NCI-H2107 (cell line): ENCODE results near the gene FAM210B.
"Not testable (repeated sequence)": the region's sequence is repeated elsewhere in the genome, so short reads cannot be mapped to it uniquely, and the experiment has no call there.

ENCODE experiments used
- DNase-seq: peaks from one replicate; lab custom pipeline; 2025; lab: John Stamatoyannopoulos, UW

The FAM210B gene

DNA sequence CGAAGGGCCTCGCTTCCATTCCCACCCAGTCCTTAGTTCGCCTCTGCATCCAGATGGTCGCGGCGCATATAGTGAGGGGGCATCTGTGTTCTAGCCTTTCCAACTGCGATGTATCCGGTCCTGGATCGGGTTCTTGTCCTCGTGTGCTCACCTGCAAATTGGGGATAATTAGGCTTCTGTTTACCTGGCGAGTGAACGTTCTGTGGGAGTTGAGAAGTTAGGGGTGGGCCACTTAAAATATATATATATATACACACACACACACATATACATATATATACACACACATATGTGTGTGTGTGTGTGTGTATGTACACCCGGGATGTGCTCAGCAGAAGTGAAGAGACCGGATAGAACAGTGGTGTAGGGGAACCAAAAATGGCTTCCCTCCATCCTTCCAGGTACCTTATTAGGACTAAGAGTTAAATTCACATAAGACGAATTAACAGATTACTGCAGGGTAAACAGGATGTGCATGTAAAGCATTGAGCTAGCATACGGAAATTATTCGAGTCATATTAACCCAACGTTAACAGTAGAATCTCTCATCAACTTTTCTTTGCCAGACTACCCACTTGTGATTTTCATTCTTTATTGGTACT, 34.2 kb downstream of the FAM210B start:
- DNase-seq = no peak

DNA sequence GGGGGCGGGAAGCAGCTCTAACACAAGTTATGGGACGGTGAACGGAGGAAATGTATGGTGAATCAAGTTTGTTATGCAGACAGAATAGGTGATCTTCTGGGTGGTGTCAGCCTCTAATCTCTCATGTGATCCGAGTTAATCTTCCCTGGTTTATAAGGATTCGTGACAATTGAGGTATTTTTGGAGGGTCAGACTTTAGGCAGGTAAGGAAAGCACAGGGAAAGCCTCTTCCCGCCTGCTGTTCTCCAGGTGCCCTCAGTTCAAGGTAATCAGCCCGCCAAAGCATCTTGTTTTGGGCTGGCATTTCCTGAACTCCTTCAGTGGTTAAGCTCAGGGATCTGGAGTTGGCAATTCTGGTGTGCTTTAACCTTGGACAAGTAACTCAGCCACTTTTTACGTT, 34.9 kb downstream of the FAM210B start:
- DNase-seq = no peak

DNA sequence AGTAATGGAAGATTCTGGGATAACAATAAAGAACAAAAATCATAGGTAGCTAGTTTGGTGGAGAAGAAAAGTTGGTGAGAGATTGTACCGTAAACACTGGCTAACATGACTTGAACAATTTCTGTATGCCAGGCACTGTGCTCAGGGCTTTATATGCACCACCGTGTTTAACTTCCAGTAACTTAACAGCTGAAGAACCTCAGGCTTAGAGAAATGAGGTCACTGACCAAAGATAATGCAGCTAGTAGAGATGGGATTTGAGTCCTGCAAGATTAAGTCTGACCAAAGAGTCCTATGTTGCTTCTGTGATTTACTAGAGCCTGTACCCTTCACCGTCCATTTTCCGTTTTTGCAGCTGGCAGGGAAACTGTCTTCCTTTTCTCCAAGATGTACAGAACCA, 36.4 kb downstream of the FAM210B start:
- no peak for DNase-seq

DNA sequence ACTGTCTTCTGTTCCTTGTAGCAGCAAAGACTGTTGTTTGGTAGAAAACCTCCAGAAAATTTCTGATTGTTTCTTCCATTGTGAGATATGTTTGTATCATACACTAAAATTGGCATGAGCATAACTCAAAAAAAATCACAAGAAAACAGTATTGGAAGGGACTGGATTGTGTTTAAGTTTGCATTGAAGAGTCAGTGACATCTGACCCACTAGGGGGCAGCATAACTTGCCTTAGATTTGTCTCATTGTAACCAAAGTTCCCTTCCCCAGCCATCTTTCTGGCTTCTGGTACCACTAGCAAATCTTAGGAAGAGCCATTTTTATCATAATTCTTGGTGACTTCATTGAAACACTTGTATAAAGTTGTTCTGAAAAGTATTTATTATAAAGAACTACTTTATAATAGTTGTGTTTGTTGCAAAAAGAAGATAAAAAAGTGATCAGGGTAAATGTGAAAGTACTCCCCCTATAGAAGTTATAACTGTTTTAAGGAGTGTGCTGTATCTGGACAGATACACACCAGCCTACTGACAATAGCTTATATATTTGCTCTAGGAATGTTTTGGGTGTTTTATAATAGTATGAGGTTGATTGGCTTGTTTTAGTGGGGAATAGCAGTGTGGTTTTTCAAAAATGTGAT, 41.3 kb downstream of the FAM210B start:
- DNase-seq = peak; percentile 23

DNA sequence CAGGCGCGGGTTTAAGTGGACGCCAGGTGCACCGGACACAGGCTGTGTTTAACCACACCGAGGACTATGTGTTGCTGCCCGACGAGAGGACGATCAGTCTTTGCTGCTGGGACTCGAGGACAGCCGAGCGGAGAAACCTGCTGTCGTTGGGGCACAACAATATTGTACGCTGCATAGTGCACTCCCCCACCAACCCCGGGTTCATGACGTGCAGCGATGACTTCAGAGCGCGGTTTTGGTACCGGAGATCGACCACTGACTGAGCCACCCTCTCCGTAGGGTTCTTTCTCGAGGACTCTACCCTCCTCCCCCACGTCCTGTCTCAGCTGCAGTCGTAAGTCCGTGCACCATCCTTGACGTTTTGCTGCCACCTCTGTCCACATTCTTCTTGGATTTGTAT, 44.7 kb downstream of the FAM210B start:
- no peak for DNase-seq

DNA sequence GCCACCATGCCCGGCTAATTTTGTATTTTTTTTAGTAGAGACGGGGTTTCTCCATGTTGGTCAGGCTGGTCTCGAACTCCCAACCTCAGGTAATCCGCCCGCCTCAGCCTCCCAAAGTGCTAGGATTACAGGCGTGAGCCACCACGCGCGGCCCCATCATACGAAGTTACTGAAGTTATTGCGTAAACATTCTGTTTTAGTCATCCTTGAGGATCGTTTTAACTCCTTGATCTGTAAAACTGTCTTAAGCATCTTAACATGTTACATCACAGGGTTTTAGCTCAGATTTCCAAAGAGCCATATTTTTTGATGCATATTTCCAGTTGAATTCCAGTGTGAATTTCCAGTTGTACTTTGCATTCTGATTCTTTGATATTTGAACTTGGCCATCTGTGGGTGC, 46.6 kb downstream of the FAM210B start:
- not testable (repeated sequence) for DNase-seq

DNA sequence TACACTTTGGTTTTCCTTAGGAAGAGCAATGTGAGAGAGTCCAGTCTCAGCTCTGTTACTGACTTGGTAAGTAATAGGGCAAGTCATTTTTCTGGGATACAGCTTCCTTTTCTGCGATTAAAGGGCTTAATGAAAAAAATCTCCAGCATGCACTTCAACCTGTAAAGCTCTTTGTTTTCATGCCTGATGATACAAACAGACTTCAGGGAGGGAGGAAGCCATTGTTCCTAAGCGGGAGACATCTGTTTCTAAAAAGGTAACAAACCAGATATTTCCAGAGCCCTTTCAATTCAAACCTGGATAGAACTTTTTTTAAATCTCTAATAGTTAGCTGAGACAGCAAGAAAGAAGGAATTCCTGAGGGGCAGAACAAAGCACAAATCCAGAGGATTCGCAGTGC, 48.1 kb downstream of the FAM210B start:
- DNase-seq = no peak

DNA sequence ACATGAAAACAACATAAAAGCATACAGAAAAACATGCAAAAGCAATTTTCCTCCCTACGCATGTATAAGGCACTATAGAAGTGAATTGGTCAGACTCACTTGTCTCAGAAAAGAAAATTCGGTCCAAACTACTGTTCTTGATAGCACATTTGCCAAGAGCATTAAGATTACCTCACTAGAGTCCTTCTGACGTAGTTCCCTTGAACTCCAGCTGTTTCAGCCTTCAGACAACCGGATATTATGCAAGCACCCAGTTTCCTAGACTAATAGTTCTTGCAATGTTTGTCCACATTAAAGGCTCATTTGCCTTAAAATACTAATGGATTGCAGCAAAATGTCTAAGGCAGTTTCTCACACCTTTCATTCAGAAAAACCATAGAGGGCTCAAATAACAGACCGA, 50.7 kb downstream of the FAM210B start:
- no peak for DNase-seq

DNA sequence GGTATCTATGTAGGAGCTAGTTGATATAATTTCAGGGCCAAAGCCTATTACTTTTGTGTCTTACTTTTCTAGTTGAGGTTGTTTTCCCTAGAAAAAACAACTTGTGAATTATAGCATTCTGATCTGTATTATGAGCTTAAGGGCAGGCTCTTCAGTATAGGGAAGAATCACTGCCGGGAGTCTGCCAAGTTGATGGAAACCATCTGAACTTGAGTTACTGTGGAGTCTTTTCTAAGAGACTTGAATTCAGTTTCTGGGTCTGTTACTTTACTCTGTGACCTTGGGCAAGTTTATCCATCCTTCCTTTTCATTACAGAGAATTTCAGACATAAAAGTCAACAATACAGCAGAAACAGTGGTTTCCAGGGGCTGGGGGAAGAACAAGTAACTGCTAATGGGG, 51.2 kb downstream of the FAM210B start:
- DNase-seq = no peak

DNA sequence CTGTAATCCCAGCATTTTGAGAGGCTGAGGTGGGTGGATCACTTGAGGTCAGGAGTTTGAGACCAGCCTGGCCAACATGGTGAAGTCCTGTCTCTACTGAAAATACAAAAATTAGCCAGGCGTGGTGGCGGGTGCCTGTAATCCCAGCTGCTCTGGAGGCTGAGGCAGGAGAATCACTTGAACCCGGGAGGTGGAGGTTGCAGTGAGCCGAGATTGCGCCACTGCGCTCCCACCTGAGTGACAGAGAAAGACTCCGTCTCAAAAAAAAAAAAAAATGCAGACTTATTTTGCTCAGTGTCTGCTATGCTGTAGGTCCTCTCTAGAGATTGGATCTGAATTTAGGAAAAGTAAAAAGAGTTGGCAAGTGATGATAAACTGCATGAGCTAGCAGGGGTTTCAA, 52.5 kb downstream of the FAM210B start:
- DNase-seq = not testable (repeated sequence)

DNA sequence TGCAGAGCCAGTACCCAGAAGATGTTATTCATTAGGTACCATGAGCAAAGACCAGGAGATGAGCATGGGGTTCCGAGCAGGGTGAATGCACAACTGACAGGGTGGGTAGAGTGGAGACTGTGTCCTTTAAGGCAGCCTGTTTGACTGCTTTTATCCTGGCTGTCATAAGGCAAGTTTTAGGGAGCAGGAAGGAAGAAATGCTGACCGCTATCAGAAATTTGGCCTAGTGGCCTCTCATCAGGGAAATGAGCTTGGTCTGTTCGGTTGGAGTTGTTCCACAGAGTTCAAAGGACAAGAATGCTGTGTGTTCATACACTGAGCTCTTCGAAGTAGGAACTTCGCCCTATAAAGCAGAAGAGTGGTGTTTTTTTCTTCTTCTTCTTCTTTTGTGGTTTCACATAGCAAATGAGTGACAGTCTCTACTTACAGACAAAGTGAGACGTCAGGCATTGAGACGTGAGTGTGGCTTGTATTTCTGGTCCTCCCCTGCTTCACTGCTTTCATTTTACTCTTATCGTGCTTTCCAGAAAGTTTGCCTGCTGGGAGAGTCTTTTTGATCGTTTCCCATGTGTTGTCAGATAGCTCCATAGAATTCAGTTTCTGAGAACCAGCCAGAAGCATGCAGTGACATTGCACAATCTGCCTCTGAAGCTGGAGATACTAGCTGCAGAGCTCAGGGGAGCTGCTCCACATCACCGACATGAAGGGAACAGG, 53.1 kb downstream of the FAM210B start, which contains the start of gene CASS4:
Gene CASS4, plus strand, starts transcription at position 502 of the 714 bp plus-strand sequence. Its CDS starts 199 bp downstream, at position 701.
- DNase-seq = no peak

DNA sequence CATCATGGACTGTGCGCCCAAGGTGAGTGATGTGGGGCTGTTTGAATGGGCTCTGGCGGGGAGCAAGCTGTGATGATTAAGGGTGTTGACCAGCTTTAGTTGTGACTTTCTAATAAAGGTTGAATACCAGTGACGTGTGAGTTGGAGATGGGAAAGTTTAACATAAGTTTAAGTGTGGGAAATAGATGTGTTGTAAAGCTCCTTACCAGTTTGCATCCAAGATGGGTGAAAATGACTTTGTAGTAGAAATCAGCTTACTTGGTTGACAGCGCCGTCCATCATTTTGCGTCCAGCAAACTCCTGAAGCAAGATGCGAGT, 53.7 kb downstream of the FAM210B start:
- DNase-seq = no peak

DNA sequence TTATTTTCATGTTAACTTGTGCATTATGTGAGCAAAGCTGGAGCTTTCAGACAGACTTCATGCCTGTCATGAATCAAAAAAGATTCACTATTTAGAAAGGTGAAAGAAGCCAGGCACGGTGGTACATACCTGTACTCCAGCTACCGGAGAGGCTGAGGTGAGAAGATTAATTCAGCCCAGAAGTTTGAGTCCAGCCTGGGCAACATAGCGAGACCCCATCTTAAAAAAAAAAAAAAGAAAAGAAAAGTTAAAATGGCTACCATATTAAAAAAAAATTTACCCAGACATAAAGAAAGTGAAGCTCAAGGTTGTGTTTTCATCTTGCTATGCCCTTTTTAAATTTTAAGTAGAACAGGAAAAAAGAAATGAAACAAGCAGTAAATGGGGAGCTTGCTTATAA, 54.2 kb downstream of the FAM210B start:
- DNase-seq = no peak

DNA sequence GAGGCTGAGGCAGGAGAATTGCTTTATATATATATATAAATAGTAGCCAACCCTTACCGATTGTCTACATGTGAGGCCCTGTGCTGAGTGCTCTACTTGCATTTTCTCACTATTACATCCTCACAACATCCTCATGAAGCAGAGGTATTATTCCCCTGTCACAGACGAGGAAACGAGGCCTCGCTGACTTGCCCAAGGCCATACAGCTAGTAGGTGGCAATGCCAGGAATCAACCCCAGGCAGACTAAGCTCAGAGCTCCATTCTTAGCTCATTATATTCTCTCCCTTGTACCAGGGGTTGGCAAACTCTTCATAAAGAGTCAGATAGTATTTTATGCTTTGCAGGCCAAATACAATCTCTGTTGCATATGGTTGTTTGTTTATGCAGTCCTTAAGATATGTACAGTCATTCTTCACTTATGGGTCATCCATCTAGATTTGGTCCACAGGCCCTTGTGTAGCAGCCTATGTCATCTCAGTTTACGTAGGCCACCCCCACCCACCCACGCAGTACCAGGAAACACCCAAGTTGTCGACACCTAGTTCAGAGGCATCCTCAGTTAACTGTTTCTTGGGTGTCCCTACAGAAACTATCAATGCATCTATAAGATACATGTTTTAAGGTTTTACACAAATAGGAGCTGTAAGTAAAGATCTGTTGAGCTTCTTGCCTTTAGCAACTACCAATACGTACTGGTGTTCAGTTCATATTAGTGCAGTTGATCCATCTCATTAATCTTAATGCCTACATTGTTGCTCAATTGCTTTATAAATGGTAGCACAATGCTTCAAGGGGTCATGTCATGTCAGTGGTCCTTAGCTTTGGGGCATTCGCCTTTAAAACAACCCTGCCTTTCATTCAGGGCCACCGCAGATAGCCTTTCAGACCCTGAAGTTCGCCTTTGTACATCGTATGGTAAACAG, 56.3 kb downstream of the FAM210B start:
- DNase-seq = no peak

DNA sequence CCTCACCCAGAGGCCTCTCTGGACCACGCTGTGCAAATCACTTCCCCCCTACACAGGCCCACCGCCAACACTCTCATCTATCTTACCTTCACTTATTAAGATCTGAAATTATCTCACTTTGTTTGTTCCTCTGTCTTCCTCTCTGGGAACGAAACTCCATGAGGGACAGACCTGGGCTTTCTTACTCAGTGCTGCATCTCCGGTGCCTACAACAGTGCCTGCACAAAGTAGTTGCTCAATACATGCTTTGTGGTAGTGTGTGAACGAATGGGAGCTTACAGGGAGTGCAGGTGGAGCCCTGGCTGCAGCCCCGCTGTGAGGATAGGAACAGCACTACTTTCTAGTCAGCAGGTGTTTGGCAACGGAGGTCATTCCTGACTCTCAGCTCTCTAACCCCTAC, 58.6 kb downstream of the FAM210B start:
- DNase-seq = no peak

DNA sequence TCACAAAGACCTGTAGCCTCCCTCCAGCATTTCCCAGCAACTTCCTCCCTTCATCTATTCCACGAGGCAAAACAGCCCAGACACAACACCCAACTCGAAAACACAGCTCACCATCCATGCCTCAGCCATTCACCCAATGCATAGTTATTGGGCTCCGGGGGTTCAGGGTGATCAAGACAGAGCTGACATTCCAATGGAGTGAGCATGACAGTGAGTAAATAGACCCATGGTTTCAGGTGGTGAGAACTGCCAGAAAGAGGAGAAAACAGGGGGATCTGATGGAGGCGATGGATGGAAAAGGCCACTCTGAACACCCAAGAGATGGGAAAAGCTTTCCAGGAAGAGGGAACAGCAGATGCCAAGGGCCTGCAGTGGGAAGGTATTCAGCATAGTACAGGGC, 59.1 kb downstream of the FAM210B start:
- no peak for DNase-seq
